Putamen (tissue), 1 donor: ENCODE results near the gene HLF.

Experiments used
- DNase-seq: peaks from one replicate; pipeline ENCODE4 v3.0.0-alpha.2; 2016; ENCODE audit warnings: low spot score

The HLF gene

GRCh38 chr17:55264645-55265298, at the start of gene HLF:
Gene HLF, plus strand, starts transcription at chr17:55264960. Its CDS starts 525 bp downstream, at chr17:55265485.
- peak; percentile 91 for DNase-seq

GRCh38 chr17:55215711-55216110, 49.0 kb upstream of the HLF start:
- no peak for DNase-seq

- DNase-seq, result no peak
These were observed 47.9 kb upstream of the HLF start for GRCh38 chr17:55216888-55217287.

- DNase-seq, result no peak
These were observed 45.3 kb upstream of the HLF start for GRCh38 chr17:55219459-55219858.

- no peak for DNase-seq
These were observed 44.8 kb upstream of the HLF start for GRCh38 chr17:55219934-55220333.

- DNase-seq, result no peak
These were observed 41.2 kb upstream of the HLF start for GRCh38 chr17:55223524-55223923.

- DNase-seq, result no peak
These were observed 40.0 kb upstream of the HLF start for GRCh38 chr17:55224746-55225145.

GRCh38 chr17:55225237-55225636, 39.5 kb upstream of the HLF start:
- no peak for DNase-seq

- no peak for DNase-seq
These were observed 36.0 kb upstream of the HLF start for GRCh38 chr17:55228683-55229192.

GRCh38 chr17:55229276-55229675, 35.5 kb upstream of the HLF start:
- DNase-seq, result no peak

GRCh38 chr17:55230716-55231115, 34.0 kb upstream of the HLF start:
- DNase-seq, result no peak

- no peak for DNase-seq
These were observed 30.9 kb upstream of the HLF start for GRCh38 chr17:55233840-55234239.

GRCh38 chr17:55236316-55236715, 28.4 kb upstream of the HLF start:
- DNase-seq, result no peak

- DNase-seq, result no peak
These were observed 27.5 kb upstream of the HLF start for GRCh38 chr17:55237268-55237667.

GRCh38 chr17:55237841-55238178, 26.9 kb upstream of the HLF start:
- no peak for DNase-seq

GRCh38 chr17:55238179-55238930, 26.4 kb upstream of the HLF start:
- DNase-seq, result peak; percentile 97

GRCh38 chr17:55238931-55239297, 25.8 kb upstream of the HLF start:
- peak; percentile 70 for DNase-seq

- DNase-seq, result no peak
These were observed 23.7 kb upstream of the HLF start for GRCh38 chr17:55241097-55241496.

GRCh38 chr17:55242476-55242875, 22.3 kb upstream of the HLF start:
- no peak for DNase-seq

- no peak for DNase-seq
These were observed 18.8 kb upstream of the HLF start for GRCh38 chr17:55245986-55246385.

- no peak for DNase-seq
These were observed 18.2 kb upstream of the HLF start for GRCh38 chr17:55246583-55246982.

GRCh38 chr17:55248077-55248476, 16.7 kb upstream of the HLF start:
- DNase-seq, result no peak

GRCh38 chr17:55249861-55250260, 14.9 kb upstream of the HLF start:
- DNase-seq, result no peak

GRCh38 chr17:55254375-55254774, 10.4 kb upstream of the HLF start:
- no peak for DNase-seq
